COLO668 (cell line): ENCODE results near the gene GIMAP1.

ENCODE experiments used
- DNase-seq: peaks from one replicate; lab custom pipeline; 2025; ENCODE audit not compliant: unreplicated experiment; lab: John Stamatoyannopoulos, UW

The GIMAP1 gene

DNA sequence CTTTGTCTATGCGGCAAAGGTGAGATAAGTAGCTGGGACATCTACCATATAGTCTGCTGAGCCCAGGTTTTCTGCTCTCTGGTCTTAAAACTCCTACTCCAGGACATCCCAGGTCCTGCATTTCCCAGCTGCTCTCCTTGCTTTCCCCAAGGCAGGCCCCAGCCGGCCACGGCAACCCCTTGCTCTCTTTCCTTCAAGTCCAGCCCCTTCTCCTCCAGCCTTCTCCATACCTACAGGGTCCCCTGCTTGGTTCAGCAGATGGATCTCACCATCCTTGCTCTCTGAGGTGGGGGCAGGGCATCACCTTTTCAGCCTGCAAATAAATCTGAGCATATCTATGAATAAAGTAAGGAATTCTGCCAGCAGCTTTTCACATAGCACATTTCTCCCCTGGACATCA, 29.5 kb downstream of the GIMAP1 start:
- no peak for DNase-seq

DNA sequence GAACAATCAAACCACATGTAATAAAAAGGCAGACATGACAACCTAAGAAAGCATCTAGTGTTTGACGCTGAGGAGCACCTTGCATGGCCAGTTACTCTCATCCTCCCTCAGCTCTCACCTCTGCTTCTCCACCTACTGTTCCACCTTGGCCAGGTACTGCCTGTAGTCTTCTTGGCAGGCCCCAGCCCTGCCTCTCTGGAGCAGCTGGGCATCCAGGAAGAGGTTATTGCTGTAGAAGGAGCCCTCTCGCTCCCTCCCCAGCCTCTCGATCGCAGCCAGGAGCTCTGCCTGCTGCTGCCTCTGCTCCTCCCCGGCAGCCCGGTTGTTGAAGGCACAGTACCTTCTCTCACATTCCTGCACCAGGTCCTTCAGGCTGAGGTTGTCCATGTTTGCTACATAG, 30.5 kb downstream of the GIMAP1 start:
- no peak for DNase-seq

DNA sequence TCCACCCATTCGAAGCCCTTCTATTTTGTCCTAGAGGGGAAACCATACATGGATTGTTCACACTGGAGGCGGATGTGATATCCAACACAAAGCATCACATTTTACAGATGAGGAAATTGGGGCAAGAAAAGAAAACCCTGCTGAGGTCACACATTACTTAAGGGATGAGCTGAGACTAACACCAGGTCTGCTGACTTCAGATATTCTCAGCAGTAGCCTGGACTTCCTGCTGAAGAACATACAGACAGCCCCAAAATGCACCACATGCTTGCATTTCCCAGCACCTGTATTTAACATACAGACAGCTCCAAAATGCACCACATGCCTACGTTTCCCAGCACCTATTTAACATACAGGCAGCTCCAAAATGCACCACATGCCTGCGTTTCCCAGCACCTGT, 32.0 kb downstream of the GIMAP1 start:
- DNase-seq: no peak

GRCh38 chr7:150751702-150752101, 35.3 kb downstream of the GIMAP1 start:
- DNase-seq: no peak

GRCh38 chr7:150753239-150753638, 36.8 kb downstream of the GIMAP1 start:
- no peak for DNase-seq

- DNase-seq: no peak
Observed at GRCh38 chr7:150753826-150754603, 37.6 kb downstream of the GIMAP1 start.

- DNase-seq: no peak
Observed at GRCh38 chr7:150754951-150755350, 38.5 kb downstream of the GIMAP1 start.

DNA sequence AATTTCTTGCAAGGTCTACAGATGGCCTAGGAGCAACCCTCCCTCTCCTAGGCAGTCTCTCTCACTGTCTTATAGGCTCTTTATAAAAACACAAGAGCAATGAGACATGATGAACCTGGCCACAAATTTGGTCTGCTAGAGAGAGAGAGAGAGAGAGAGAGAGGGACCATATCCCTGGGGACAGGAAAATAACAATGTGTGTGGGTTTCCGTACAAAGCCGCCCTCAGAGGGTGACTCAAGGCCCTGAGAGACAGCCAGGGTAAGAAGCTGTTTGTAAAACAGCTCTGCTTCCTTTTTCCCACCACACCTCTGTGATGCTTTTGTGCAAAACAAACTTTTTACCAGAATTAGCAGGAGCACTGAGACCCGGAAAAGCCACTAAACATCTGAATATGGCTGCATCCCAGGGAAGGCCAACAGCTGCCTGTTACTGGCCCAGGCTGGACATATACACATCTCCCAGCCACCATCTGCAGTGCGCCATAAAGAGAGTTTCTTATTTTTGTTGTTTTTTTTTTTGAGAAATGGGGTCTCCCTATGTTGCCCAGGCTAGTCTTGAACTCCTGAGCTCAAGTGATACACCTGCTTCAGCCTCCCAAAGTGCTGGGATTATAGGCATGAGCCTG, 39.2 kb downstream of the GIMAP1 start:
- DNase-seq: no peak

DNA sequence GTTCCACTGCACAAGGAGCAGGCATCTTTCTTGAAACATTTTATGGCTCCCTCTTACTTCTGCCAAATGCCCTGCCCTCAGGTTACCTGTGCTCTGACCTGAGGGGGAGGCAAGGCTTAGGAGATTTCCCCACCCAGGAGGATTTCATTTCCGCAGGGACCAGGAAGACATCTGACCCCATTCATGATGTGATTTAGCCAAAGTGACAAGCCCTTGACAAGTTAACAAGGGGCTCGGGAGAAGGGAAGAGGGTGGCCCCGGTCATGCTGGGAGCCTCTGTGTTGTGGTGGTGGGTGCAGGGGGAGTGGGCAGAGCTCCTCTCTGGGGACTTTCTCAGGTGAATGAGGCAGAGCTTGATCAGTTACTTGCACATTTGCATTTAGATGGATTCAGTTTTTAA, 39.8 kb downstream of the GIMAP1 start:
- no peak for DNase-seq

- no peak for DNase-seq
Observed at GRCh38 chr7:150756858-150757257, 40.4 kb downstream of the GIMAP1 start.

- no peak for DNase-seq
Observed at GRCh38 chr7:150759479-150759878, 43.1 kb downstream of the GIMAP1 start.

GRCh38 chr7:150766334-150766709, 49.9 kb downstream of the GIMAP1 start:
- DNase-seq: no peak

DNA sequence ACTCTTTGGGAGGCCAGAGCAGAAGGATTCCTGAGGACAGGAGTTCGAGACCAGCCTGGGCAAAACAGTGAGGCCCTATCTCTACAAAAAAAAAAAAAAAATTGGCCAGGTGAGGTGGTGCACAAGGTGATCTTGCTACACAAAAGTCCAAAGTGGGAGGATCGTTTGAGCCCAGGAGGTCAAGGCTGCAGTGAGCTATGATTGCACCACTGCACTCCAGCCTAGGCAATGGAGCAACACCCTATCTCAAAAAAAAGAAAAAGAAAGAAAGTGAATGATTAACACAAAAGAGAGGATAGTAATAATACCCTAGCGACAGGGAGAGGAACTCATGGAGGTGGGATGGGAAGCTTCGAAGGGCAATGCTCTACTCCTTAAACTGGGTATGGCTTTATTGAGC, 53.4 kb downstream of the GIMAP1 start:
- DNase-seq: no peak
